LHCN-M2 (cell line): ENCODE measurements around the gene BZW1. TPM values are rescaled to one million over a fixed set of nuclear protein-coding genes. Genes with fewer than 3 reads are reported as not detected.

ENCODE experiments used
- DNase-seq: peaks from one replicate; pipeline ENCODE4 v3.0.0-alpha.2; 2012; ENCODE audit warnings: low read depth
- polyA plus RNA-seq: library from polyadenylated mRNA; unstranded; fragments of >200 nt; gene quantifications from one replicate; pipeline ENCODE4 v1.2.1, GENCODE V29; 2012; ENCODE audit warnings: missing spikeins
- total RNA-seq: library from RNA; depleted of rRNA; stranded (reverse); fragments of >200 nt; gene quantifications from 2 replicates; pipeline ENCODE4 v1.2.3, GENCODE V29; 2014; rRNA removed

The BZW1 gene
- 407 and 500 TPM in 2 replicates for total RNA-seq
- 171 TPM for polyA plus RNA-seq

DNA sequence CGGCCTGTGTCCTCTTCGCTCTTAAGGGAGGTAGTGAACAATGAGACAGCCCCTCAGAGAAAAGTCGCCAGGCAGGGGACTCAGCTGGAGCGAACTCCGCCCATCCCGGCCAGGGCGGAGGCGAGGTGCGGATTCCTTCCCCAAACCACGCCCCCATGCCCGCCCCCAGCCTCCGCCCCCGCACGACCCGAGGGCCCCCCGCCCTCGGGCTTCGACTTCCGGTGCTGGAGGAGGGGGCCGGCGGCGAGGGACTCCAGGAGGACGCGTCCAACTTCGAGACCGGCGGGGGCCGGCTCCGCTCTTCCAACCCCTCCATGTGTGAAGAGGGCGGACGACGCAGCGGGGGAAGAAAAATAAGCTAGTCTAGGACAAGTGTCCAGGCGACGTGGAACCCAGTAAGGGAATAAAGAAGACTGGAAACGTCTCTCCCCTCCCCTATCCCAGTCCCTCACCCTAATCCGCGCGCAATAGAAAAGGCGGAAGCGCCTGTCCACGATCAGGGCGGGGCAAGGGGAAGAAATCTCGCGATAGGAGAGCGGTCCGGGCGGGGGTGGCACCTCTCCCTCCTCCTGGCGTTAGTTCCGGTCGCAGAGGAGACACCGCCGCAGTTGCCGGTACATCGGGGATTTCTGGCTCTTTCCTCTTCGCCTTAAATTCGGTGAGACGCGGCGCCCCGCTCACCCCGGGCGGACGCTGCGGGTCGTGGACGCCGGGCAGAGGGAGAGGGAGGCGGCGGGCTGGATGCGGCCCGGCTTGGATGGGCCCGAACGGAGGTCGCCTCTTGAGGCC lies at the start of gene BZW1:
Gene BZW1, plus strand, starts transcription at position 578 of the 789 bp plus-strand sequence. CDS start 1,308 bp downstream, outside the sequence.
- peak; percentile 96 for DNase-seq

DNA sequence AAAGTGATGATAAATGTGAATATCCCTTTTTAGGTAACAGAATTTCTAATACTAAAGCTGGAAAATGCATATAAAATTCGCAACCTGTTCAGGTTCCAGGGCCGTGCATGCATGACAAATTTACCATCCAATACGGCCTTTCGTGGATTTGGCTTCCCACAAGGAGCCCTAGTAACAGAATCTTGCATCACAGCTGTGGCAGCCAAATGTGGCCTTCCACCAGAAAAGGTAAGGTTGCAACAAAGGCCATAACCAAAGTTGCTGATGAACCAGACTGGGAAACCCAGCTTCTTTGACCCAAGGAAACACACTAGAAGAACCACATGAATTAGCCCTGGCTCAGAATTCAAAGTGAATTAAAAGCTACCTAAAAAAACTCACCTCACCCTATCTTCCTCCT lies 49.6 kb upstream of the BZW1 start:
- no peak for DNase-seq

DNA sequence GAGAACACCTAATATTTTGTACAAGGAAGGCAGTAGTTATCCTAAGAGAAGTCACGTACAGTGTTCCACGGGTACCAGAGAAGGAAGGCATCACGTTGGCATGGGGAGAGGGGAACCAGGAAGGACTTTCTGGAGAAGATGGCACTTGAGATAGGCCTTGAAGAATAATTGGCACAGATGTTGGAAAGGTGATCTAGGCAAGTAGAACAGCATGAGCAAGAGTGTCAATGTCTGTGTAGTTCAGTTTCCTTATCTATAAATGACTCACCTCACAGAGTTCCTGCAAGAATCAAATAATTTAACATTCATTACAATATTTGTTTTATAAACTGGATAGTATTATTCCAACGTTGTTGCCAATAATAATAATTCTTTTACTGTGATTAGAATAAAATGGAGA lies 48.3 kb upstream of the BZW1 start:
- no peak for DNase-seq

DNA sequence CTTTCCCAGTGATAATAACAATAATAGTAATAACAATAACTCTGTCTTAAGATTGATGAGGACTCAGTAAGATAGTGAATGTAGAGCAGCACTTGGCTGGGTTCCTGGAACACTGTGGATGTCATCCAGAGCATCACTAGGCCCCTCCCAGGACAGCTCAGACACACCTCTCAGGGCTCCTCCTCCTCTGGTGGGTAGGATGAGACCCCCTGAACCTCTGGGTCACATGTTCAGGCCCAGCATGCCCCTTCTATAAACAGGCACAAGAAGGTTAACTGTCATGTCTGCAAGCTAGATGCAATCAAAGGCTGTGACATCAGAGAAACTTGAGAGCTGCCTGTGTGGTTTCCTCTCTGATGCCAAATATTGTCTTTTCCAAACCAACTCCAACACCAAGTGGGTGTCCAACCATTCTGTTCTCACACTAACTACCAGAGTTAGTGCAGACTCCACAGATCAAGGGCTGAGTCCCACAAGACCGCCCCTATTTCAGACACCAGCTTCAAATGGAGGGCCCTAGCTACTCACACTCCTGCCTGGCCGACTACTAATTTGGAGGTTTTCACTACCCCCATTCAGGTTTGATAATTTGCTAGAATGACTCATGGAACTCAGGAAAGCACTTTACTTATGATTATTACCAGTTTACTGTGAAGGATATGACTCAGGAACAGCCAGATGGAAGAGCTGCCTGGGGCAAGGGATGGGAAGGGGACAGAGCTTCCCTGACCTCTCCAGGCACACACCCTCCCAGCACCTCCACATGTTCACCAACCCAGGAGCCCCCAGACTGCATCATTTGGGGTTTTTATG lies 46.4 kb upstream of the BZW1 start:
- peak; percentile 90 for DNase-seq

DNA sequence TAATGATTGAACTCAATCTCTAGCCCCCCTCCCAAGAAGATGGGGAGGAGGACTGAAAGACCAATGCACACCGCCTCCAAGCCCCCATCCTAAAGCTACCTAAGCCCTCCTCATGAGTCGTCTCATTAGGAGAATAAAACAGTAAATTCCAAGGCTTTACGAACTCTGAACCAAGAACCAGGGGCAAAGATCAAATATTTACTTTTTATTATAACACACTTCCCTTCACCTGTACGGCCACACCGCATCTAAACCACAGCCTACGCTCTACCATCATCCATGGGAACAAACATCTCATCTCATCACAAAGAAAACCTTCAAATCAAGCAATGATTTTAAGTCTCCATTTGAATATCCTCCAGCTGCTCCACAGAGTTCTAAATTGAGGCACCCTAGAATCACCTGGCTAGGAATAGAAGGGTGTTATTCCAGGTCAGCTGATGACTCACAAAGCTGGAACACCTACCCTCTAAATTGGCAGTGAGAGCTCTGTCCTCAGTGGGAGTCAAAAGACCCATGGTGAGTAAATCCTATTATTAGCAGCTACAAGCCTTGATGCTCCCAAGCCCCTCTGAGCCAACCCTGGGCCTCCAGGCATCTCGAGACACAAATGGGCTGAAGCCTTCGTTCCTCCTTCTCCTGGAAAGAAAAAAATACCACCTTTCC lies 45.6 kb upstream of the BZW1 start:
- DNase-seq, result no peak

DNA sequence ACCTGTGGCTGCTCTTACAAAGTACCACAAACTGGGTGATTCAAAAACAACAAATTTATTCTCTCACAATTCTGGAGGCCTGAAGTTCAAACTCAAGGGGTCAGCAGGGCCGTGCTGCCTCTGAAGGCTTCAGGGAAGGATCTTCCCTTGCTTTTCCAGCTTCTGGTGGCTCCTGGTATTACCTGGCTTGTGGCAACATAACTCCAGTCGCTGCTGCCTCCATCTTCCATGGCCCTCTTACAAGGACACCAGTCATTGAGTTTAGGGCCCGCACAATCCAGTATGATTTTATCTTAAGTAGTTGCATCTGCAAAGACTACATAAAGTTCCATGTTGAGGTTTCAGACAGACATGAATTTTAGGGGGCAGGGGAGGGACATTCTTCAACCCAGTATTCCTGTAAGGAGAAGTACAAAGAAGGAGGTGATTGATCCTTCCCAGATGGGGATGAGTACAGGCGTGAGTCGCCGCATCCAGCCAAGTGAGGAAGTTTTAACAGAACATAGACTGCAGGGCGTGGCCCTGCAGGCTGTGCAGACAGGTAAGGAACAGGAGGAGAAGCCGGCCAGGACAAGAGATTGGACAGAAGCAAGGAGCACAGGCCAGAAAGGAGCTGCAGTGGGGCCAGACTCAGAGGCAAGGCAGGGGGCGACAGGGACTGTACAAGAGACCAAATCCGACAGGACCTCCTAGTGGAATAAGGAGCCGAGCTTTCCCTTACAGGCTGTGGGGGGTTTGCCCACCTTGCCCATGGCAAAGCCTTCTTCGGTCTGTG lies 44.4 kb upstream of the BZW1 start:
- no peak for DNase-seq

DNA sequence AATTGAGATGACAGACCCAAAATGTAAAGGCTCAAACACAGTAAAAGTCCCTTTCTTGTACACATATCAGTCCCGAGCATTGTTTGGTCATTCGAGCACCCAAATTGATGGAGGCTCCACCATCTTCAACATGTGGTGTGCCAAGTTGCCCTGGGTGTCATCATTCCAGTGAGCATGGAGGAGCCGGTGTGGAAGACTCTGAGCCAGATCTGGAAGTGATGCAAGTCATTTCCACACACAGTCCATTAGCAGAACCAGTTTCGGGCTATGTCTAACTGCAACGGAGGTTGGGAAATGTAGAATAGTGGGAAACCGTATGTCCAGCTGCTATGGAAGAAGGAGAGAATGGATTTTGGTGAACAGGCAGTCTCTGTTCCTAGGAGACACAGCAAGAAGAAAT lies 40.9 kb upstream of the BZW1 start:
- DNase-seq, result no peak

DNA sequence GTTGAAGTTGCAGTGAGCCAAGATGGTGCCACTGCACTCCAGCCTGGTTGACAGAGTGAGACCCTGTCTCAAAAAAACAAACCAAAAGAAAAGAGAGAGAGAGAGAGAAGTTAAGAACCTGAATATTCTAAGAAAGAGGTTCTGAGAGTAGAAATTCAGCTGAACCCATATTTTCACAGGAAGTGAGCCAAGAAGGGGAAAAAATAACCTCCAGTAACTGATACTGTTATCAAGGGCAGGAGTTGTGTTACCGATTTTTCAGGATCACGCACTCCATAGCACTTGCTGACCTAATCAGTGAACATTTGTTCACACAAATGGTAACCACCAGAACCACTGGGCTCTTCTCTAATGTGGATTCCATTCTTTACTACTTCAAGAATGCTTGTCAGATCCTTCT lies 39.1 kb upstream of the BZW1 start:
- DNase-seq, result no peak

DNA sequence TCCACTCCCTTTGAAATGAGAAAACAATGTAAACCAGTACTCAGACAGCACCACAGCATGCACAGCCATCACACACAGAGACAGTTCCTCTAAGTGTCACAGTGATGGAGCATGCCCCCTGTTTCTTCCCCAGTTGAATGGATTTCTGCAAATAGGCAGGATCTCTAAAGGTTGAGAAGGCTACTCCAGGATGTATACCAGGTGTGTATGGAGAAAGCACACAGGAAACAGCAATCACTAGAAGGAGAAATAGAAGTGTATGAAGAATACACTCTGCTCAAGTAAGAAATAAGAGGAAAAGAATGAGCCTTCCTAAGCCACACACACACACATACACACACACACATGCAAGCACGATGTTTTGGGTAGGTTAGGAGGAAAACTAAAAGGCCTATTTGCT lies 38.6 kb upstream of the BZW1 start:
- DNase-seq, result no peak

DNA sequence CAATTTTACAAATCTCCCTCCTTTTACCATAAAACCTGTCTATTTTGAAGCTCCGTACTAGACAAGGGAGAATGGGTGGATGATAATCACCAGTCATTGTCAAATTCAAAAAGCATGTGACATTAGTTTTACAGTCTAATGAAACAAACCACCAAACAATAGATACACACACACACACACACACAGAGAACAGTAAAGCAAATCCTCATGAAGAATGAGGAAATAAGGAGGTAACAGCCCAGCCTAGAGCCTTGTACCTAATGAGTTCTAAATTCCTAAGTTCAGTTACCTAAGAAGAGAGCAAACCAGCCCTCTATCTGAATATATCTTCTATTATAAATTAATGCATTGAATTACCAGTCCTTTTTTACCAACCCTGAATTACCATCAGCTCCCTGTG lies 36.8 kb upstream of the BZW1 start:
- no peak for DNase-seq

DNA sequence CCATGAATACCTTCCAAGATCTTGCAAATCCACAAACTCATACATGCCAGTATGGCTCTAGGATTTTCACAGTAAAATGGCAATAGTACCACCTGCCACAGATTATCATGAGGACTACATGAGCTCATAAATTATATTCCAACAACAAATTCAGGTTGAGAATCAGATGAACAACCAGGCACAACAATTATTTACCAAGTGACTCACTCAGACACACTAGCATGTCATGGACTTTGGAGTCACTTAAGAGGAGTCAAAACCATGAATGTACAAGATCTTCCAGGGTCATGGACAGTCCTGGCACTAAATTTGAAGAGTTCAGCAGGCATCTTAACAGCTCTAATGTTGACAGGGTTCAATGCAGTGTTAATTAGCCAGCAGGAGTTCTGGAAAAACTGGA lies 34.4 kb upstream of the BZW1 start:
- DNase-seq, result no peak

DNA sequence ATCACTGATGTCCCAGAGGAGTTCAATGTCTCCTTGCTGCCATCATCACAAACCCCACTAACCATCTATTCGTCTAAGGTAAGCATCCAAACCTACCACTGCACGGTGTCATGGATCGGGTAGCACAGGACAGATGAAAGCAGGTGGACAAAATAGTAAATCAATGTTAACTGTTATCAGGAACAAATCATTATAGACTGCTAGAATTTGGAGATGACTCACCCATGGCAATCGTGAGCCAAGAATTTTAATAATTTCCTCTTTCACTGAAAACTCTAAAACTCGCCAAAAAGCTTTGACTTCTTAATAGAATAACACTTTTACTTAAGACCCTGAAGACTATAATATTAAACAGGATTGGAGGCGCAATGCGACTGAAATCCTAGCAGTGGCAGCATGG lies 33.7 kb upstream of the BZW1 start:
- no peak for DNase-seq

DNA sequence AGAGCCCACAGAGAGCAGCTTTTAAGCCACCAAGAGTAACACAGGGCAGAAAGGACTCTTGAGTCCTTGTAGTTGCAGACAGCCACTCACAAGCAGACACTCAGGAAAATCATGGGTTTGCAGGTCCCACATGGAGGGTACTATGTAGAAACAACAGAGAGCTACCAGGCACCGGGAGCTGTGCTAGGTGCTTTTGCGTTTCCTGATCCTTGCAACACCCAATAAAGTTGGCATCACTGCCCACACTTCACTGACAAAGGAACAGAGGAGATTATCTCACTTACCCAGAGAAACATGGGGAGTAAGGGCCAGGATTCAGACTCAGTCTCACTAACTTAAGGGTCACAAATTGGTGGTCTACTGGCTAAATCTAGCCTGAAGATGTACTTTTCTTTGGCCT lies 32.5 kb upstream of the BZW1 start:
- no peak for DNase-seq

DNA sequence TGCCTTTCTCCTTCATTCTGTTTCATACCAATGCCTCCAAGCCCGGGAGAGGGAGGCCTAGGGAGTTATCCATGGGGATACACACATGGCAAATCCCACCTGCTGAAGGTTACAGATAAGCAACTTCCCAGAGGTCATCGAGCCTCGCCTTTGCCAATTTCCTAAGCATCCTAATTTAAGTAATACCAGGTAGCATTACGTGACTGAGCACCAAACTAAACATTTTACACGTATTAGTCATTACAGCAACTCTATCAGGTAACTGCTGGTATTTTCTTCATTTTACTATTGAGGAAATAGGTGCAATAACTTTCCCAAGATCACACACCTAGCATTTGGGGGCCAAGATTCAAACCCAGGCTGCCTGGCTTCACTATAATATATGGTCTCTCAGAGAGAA lies 30.1 kb upstream of the BZW1 start:
- DNase-seq, result no peak

DNA sequence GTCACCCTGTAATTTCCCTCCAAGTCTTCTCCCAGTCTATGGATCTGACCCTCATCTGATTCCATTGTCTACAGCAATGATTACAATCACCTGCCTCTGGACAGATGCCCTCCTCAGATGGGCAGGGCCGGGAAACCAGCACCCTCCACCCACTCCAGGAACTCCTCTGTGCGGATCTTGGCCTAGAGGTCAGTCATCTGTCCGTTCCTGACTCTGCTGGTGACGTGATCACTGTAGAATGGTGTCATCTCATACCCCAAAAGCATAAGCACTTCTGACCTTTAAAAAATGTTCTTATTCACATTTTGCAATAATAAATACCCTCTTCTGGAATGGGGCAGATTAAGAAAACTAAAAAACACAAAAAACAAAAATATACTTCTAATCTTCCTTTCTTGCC lies 29.5 kb upstream of the BZW1 start:
- DNase-seq, result no peak

DNA sequence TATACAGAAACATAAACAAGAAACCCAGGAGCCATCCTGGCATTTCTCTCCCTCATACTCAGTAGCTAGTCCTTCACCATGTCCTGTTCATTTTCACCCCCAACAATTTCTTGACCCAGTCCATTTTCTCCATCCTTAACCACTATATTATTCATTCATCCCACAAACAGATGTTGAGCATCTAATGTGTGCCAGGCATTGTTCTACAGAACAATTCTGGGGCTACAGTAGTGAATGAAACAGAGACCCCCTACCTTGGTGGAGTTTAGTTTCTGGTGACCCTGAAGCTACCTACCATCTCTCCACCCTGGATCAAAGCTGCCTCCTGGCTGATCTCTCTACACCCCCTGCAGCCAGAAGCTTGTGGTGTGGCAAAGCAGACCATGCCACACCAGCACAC lies 27.5 kb upstream of the BZW1 start:
- DNase-seq, result peak; percentile 26

DNA sequence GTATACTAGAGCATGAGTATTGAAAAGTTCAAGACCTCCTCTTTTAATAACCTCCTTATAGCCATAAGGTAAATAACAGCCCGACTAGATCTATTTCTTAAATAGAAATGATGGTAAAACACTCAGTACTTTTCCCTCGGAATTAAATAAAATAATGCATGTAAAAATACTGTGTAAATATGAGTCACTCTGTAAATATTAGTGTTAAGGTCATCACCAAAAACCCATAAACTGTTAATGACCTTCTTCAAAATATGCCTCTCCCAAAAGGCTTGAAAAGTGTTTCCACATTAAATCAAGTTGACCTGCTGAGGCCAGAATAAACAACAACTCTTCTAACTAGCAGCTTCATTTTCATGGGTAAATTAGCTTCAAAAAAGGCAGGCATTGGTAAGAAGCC lies 25.3 kb upstream of the BZW1 start:
- peak; percentile 61 for DNase-seq

DNA sequence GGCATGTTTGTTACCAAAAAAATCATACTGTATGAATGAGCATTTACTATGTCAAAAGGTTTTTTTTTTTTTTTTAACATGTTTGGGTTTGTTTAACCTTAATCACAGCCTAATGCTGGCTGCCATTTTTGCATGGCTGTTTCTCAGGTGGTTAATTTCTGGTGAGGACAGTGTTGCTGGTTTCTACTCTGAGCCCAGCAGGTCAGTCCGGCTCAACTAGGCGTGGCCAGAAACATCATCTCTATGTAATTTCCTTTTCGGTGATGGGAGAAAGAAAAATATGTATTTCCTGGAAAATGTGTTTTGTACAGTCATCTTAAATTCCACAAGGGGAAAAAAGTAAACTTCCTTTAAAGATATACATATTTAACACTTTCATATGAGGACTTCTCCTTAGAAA lies 24.9 kb upstream of the BZW1 start:
- DNase-seq, result peak; percentile 77

DNA sequence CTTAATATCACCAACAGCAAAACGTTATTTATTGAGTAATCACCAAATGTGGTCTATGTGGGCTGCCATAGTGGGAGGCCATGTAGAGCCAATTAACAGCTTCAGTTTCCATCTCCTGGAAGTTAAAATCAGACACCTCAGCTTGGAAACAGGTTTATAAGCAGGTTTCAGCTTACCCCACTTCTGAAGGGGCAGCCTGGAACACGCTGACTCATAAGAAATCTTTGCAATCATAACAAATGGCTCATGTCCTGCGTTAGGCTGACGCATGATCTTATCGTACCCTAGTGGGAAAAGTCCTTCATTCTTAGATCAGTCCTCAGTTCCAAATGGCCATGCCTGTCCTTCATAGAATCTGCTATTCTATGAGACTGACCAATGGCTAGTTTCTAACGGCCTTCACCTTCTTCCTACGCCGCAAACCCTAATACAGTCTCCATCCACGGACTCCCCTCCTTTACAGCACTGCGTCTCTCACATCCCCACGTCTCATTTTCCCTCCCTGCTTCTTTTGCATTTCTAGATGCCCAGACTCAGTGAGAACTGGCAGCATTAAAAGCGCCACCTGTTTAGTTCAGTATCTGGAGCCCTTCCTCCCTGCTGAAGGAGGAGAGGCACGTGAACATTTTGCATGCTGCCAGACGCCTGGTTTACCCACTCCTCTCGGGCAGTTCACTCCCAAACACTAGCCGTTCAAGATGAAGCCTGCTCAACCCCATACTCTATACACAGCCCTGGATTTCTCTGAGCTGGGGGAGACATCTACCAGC lies 24.2 kb upstream of the BZW1 start:
- DNase-seq, result peak; percentile 92

DNA sequence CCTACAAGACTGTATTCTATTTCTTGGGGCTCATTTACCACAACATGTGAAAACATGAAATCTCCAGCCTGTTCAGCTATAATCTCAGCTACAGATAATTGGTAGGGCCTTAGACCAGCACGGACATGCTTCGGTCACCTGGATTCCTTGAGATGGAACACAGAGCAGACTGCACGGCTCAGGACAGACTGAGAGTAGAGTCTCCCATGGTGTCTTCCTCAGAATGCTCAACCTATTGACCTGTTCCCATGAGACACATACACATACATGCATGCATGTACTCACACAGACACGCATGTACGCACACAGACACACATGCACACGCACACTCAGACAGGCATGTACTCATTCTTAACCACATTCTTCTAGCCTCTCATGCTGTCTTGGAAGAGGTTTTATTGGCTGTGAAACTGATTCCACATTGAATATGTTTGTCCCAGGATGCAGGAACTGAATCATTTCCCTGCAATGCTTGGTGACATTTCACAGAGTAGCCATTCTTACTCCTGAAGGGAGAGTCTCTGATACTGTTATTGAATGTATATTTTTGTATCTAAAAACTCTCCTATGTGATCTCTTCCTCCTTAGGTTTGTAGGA lies 23.5 kb upstream of the BZW1 start:
- peak; percentile 61 for DNase-seq
